Astrocyte (in vitro differentiated cells and primary cell): Measurements from ENCODE around the gene TGM2. TPM values are rescaled to one million over a fixed set of nuclear protein-coding genes. Genes with fewer than 3 reads are reported as not detected.
A peak's percentile ranks its signal among the peaks of the same experiment; 100 is the strongest.

Source experiments
- DNase-seq: peaks from one replicate; pipeline ENCODE4 v3.0.0-alpha.2; 2010; ENCODE audit warnings: low read depth
- FAIRE-seq: peaks from 2 replicates; lab custom pipeline; 2011; peaks lifted over from hg19 to GRCh38; lab: Jason Lieb, UNC
- H2AFZ ChIP-seq: 2 replicates; pipeline ENCODE4 v1.6.0; 2012; ENCODE audit warnings: low read depth, low read length, inconsistent platforms
- H3K27ac ChIP-seq: 2 replicates; pipeline ENCODE4 v1.5.1; 2011; ENCODE audit warnings: low read depth, low read length, inconsistent platforms
- H3K27me3 ChIP-seq: 2 replicates; pipeline ENCODE4 v1.6.0; 2011; ENCODE audit warnings: low read length, inconsistent platforms; ENCODE audit not compliant: insufficient read depth
- H3K36me3 ChIP-seq: 2 replicates; pipeline ENCODE4 v1.5.1; 2011; ENCODE audit warnings: low read length, inconsistent platforms; ENCODE audit not compliant: insufficient read depth
- H3K4me1 ChIP-seq: 2 replicates; pipeline ENCODE4 v1.5.1; 2011; ENCODE audit warnings: low read length, inconsistent platforms; ENCODE audit not compliant: insufficient read depth
- H3K4me2 ChIP-seq: 2 replicates; pipeline ENCODE4 v1.6.0; 2012; ENCODE audit warnings: low read length, inconsistent platforms
- H3K4me3 ChIP-seq: 2 replicates; pipeline ENCODE4 v1.5.1; 2011; ENCODE audit warnings: low read depth, mild to moderate bottlenecking, low read length, inconsistent platforms; ENCODE audit not compliant: insufficient read depth
- H3K79me2 ChIP-seq: 2 replicates; pipeline ENCODE4 v1.6.0; 2012; ENCODE audit warnings: mild to moderate bottlenecking, low read length, inconsistent platforms; ENCODE audit not compliant: insufficient read depth
- H3K9ac ChIP-seq: 2 replicates; pipeline ENCODE4 v1.6.0; 2012; ENCODE audit warnings: mild to moderate bottlenecking, low read length, inconsistent platforms
- H3K9me3 ChIP-seq: 2 replicates; pipeline ENCODE4 v1.5.1; 2012; ENCODE audit warnings: low read depth, mild to moderate bottlenecking, low read length, inconsistent platforms; ENCODE audit not compliant: insufficient read depth
- H4K20me1 ChIP-seq: 2 replicates; pipeline ENCODE4 v1.6.0; 2012; ENCODE audit warnings: low read length, inconsistent platforms; ENCODE audit not compliant: insufficient read depth
- H3K27ac Mint-ChIP-seq: one replicate; pipeline ENCODE4 v1.8.0; 2021; ENCODE audit warnings: mild to moderate bottlenecking, mixed read lengths; ENCODE audit not compliant: unreplicated experiment
- H3K27me3 Mint-ChIP-seq: one replicate; pipeline ENCODE4 v1.8.0; 2021; ENCODE audit warnings: low read depth, mixed read lengths; ENCODE audit not compliant: unreplicated experiment
- H3K36me3 Mint-ChIP-seq: one replicate; pipeline ENCODE4 v1.8.0; 2021; ENCODE audit warnings: low read depth, mixed read lengths; ENCODE audit not compliant: unreplicated experiment
- H3K4me1 Mint-ChIP-seq: one replicate; pipeline ENCODE4 v1.8.0; 2021; ENCODE audit warnings: low read depth, mixed read lengths; ENCODE audit not compliant: unreplicated experiment
- H3K4me3 Mint-ChIP-seq: one replicate; pipeline ENCODE4 v1.8.0; 2021; ENCODE audit warnings: mild to moderate bottlenecking, moderate library complexity, mixed read lengths; ENCODE audit not compliant: unreplicated experiment
- H3K9me3 Mint-ChIP-seq: one replicate; pipeline ENCODE4 v1.8.0; 2021; ENCODE audit warnings: mild to moderate bottlenecking, mixed read lengths; ENCODE audit not compliant: unreplicated experiment
- EZH2 ChIP-seq: IDR thresholded peaks from 2 replicates; pipeline ENCODE4 v1.6.1; 2012; ENCODE audit warnings: mild to moderate bottlenecking, low read length, inconsistent platforms; ENCODE audit not compliant: insufficient read depth
- total RNA-seq: library from RNA; stranded (reverse); gene quantifications from 2 replicates; pipeline ENCODE4 v1.2.1, GENCODE V29; 2021
- TF ChIP-seq, protein P1 (sequence below): IDR thresholded peaks from 2 replicates; pipeline ENCODE4 v1.5.1; 2011; ENCODE audit warnings: low read depth, mild to moderate bottlenecking, inconsistent platforms, low read length, moderate library complexity; ENCODE audit not compliant: insufficient read depth

TGM2 gene
- total RNA-seq, 1 donor from 2014 or later, result 98.9 TPM

DNA sequence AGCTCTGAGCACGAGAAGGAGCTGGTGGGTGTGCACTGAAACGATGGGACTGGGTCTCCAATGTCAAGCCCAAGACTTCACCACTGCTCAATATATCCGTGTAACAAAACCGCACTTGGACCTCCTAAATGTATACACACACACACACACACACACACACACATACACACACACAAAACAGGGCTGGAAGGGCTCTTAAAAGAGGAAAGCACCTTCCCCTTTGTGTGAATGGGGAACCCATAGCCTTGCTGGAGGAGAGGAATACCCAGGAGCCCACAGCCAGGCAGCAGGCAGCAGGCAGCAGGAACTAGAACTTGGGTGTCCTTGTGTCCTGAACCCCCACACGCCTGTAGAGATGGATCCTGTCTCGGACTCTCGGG is 29.8 kb downstream of the TGM2 start:
- Histone ChIP-seq H3K36me3 (peaks cover 38% of the 10 kb centered on the region), H3K9me3 (no peaks in the 10 kb centered on the region), H3K4me3 (no peak overlapping the region), H3K27me3 (no peaks in the 10 kb centered on the region), H3K27ac (peak overlapping the region; percentile 69), H3K4me1 (peaks cover 28% of the 10 kb centered on the region), H3K9ac (peak overlapping the region; percentile 30), H4K20me1 (no peaks in the 10 kb centered on the region), H3K79me2 (no peaks in the 10 kb centered on the region), H3K4me2 (peak overlapping the region; percentile 59), H2AFZ (no peak overlapping the region)
- H3K27ac Mint-ChIP-seq, result no peak overlapping the region
- peaks cover 11% of the 10 kb centered on the region for H3K36me3 Mint-ChIP-seq
- H3K4me1 Mint-ChIP-seq, result peaks cover 18% of the 10 kb centered on the region
- FAIRE-seq, result no peak
- H3K9me3 Mint-ChIP-seq, result peaks cover 5% of the 10 kb centered on the region
- no peak for DNase-seq
- no peak overlapping the region for H3K4me3 Mint-ChIP-seq
- peaks cover 2% of the 10 kb centered on the region for H3K27me3 Mint-ChIP-seq
- TF ChIP-seq, protein P1, sequence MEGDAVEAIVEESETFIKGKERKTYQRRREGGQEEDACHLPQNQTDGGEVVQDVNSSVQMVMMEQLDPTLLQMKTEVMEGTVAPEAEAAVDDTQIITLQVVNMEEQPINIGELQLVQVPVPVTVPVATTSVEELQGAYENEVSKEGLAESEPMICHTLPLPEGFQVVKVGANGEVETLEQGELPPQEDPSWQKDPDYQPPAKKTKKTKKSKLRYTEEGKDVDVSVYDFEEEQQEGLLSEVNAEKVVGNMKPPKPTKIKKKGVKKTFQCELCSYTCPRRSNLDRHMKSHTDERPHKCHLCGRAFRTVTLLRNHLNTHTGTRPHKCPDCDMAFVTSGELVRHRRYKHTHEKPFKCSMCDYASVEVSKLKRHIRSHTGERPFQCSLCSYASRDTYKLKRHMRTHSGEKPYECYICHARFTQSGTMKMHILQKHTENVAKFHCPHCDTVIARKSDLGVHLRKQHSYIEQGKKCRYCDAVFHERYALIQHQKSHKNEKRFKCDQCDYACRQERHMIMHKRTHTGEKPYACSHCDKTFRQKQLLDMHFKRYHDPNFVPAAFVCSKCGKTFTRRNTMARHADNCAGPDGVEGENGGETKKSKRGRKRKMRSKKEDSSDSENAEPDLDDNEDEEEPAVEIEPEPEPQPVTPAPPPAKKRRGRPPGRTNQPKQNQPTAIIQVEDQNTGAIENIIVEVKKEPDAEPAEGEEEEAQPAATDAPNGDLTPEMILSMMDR, result no peak
- no peak for TF ChIP-seq EZH2

DNA sequence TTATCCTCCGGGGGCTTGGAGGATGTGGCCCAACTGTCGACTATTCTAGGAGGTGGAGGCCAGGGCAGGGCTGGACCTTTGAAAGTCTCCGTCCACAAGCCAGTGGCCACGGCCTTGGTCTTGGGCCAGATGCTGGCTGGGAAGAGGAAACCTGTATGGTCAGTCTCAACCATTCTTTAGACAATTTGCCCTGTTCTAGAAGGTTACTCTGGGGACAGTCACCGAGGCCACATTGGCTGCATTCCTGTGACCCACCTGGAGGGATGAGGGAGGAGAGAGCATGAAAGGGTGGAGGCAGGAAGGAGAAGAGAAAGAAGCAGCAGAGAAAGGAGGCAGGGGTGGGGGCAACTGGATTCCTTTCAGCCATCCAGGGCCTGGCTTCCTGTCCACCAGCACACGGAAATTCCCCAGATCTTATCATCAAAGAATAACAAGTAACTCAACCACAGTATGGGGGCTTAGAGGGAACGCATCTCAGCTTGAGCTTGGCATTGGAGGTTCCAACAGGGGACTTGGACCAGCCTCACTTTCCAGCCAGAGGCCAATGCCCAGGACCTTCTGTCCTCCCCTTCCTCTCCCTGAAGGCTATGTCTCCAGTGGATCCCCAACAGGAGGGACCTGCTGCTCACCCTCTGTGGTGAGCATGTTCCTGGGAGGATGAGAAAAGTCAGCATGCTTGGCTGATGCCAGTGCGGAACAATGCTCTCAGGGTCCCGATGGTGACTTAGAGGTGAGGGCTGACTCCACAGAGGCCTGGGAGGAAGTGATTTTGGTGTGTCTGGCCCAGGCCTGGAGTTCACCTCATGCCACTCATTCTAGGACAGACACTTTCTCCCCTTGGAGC is 30.4 kb downstream of the TGM2 start:
- H3K4me3 Mint-ChIP-seq, result no peak overlapping the region
- Histone ChIP-seq H4K20me1 (no peaks in the 10 kb centered on the region), H3K27me3 (no peaks in the 10 kb centered on the region), H3K36me3 (peaks cover 34% of the 10 kb centered on the region), H3K79me2 (no peaks in the 10 kb centered on the region), H2AFZ (no peak overlapping the region), H3K4me2 (peak overlapping the region; percentile 59), H3K4me1 (peaks cover 24% of the 10 kb centered on the region), H3K9ac (peak overlapping the region; percentile 30), H3K27ac (peak overlapping the region; percentile 69), H3K4me3 (no peak overlapping the region), H3K9me3 (no peaks in the 10 kb centered on the region)
- peaks cover 2% of the 10 kb centered on the region for H3K27me3 Mint-ChIP-seq
- FAIRE-seq (no peak), DNase-seq (peak; percentile 82)
- peaks cover 16% of the 10 kb centered on the region for H3K4me1 Mint-ChIP-seq
- peaks cover 9% of the 10 kb centered on the region for H3K36me3 Mint-ChIP-seq
- peaks cover 5% of the 10 kb centered on the region for H3K9me3 Mint-ChIP-seq
- no peak for TF ChIP-seq EZH2
- TF ChIP-seq, protein P1, result no peak
- peak overlapping the region; percentile 0 for H3K27ac Mint-ChIP-seq
